ENCODE data around the gene EGFL7.
A peak's percentile ranks its signal among the peaks of the same experiment; 100 is the strongest.

The EGFL7 gene

DNA sequence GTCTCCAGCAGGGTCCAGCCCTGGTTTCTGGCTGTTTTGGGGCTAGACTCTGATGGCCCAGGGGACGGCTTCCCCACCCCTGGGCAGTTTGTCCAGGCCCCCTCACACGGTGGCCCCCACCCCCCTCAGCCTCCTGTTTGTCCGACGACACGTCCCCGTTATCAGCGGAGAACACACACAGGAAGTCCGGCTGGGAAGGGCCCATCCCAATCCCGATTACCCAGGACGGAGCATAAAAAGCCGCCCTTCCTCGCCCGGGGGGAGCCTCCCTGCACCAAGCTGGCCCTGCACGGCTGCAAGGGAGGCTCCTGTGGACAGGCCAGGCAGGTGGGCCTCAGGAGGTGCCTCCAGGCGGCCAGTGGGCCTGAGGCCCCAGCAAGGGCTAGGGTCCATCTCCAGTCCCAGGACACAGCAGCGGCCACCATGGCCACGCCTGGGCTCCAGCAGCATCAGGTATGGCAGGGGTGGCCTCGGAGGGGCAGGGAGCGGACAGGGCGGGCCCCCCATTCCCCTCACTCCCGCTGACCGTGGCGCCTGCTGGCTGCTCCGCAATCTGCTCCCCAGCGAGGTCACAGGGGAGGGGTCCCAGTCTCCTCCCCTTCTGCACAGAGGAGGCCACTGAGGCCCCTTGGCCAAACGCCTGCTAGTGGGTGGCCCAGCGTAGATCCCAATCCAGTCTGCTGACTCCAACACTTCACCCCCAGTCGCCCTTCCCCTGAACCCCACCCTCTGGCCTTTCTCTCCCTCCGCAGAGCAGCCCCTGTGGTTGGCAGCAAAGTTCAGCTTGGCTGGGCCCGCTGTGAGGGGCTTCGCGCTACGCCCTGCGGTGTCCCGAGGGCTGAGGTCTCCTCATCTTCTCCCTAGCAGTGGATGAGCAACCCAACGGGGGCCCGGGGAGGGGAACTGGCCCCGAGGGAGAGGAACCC lies at the start of gene EGFL7:
EGFL7 (plus strand) TSS at position 261 of the 926 bp plus-strand sequence. CDS start 5,367 bp downstream, outside the sequence.
- Mint-ChIP-seq H3K36me3 (ENCODE audit: low read depth) (no peaks in the 10 kb centered on the region), H3K4me1 (no peaks in the 10 kb centered on the region), H3K9me3 (no peaks in the 10 kb centered on the region), H3K4me3 (peak within 1 kb of the TSS in 2 of 3 experiments; percentile 25 to 34), H3K27me3 (ENCODE audit: low read depth) (peaks cover 5% of the 10 kb centered on the region), H3K27ac (no peak within 1 kb of the TSS)
- TF ChIP-seq, protein P1, sequence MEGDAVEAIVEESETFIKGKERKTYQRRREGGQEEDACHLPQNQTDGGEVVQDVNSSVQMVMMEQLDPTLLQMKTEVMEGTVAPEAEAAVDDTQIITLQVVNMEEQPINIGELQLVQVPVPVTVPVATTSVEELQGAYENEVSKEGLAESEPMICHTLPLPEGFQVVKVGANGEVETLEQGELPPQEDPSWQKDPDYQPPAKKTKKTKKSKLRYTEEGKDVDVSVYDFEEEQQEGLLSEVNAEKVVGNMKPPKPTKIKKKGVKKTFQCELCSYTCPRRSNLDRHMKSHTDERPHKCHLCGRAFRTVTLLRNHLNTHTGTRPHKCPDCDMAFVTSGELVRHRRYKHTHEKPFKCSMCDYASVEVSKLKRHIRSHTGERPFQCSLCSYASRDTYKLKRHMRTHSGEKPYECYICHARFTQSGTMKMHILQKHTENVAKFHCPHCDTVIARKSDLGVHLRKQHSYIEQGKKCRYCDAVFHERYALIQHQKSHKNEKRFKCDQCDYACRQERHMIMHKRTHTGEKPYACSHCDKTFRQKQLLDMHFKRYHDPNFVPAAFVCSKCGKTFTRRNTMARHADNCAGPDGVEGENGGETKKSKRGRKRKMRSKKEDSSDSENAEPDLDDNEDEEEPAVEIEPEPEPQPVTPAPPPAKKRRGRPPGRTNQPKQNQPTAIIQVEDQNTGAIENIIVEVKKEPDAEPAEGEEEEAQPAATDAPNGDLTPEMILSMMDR (IDR thresholded peaks at IDR 0.05; ENCODE audit: unreplicated experiment in 3 of 3) = no peak

DNA sequence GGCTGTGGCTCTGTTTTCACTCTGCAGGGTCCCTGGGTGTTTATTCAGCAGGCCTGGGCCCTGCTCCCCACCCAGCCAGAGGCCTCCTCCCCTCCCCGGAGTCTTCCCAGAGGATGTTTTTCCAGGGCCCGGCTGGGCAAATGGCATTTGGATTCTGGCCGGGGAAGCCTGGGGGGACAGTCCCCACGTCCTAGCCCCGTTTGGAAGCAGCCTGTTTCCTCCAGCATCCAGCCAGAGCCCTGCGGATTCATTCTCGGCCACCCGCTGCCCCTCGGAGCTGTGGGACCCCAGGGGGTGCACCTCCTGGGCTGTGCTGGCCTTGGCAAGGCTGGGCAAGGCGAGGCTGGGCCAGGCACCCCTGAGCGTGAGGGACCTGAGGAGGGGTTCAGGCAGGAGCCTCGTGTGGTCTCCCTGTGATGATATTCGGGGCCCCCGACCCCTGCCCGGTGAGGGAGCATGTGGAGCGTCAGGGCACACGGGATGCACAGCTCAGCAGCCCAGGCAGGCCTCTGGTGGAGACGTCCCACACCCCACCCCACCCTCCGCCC lies 48.8 kb upstream of the EGFL7 start:
- H3K27me3 Mint-ChIP-seq (ENCODE audit: low read depth) = peaks cover 6% of the 10 kb centered on the region
- no peaks in the 10 kb centered on the region for H3K36me3 Mint-ChIP-seq (ENCODE audit: low read depth)
- H3K4me1 Mint-ChIP-seq = peaks cover 22% of the 10 kb centered on the region
- no peak overlapping the region for H3K27ac Mint-ChIP-seq
- no peak overlapping the region for H3K4me3 Mint-ChIP-seq
- no peaks in the 10 kb centered on the region for H3K9me3 Mint-ChIP-seq
- TF ChIP-seq, protein P1 (IDR thresholded peaks at IDR 0.05; ENCODE audit: unreplicated experiment in 3 of 3) = no peak

- Mint-ChIP-seq H3K4me3 (no peak overlapping the region), H3K27me3 (ENCODE audit: low read depth) (peaks cover 6% of the 10 kb centered on the region)
Measured at GRCh38 chr9:136614372-136614922, 48.3 kb upstream of the EGFL7 start.

GRCh38 chr9:136614967-136615623 lies 47.6 kb upstream of the EGFL7 start:
- no peaks in the 10 kb centered on the region for H3K9me3 Mint-ChIP-seq
- H3K27ac Mint-ChIP-seq = peak overlapping the region; percentile 46 to 76 (median 59)
- H3K36me3 Mint-ChIP-seq (ENCODE audit: low read depth) = no peaks in the 10 kb centered on the region
- TF ChIP-seq, protein P1 (IDR thresholded peaks at IDR 0.05; ENCODE audit: unreplicated experiment in 3 of 3) = no peak
- H3K4me1 Mint-ChIP-seq = peaks cover 26% of the 10 kb centered on the region
- peaks cover 6% of the 10 kb centered on the region for H3K27me3 Mint-ChIP-seq (ENCODE audit: low read depth)
- peak overlapping the region in 1 of 3 experiments; percentile 23 for H3K4me3 Mint-ChIP-seq

More at GRCh38 chr9:136614372-136614922, 48.3 kb upstream of the EGFL7 start:
- TF ChIP-seq, protein P1 (IDR thresholded peaks at IDR 0.05; ENCODE audit: unreplicated experiment in 3 of 3) = no peak
- H3K9me3 Mint-ChIP-seq = no peaks in the 10 kb centered on the region
- no peak overlapping the region for H3K27ac Mint-ChIP-seq
- H3K36me3 Mint-ChIP-seq (ENCODE audit: low read depth) = no peaks in the 10 kb centered on the region
- peaks cover 26% of the 10 kb centered on the region for H3K4me1 Mint-ChIP-seq

GRCh38 chr9:136615631-136616306 lies 46.9 kb upstream of the EGFL7 start:
- H3K9me3 Mint-ChIP-seq = no peaks in the 10 kb centered on the region
- peak overlapping the region; percentile 46 to 76 (median 59) for H3K27ac Mint-ChIP-seq
- peaks cover 6% of the 10 kb centered on the region for H3K27me3 Mint-ChIP-seq (ENCODE audit: low read depth)
- peaks cover 26% of the 10 kb centered on the region for H3K4me1 Mint-ChIP-seq
- no peak overlapping the region for H3K4me3 Mint-ChIP-seq
- no peaks in the 10 kb centered on the region for H3K36me3 Mint-ChIP-seq (ENCODE audit: low read depth)
- TF ChIP-seq, protein P1 (IDR thresholded peaks at IDR 0.05; ENCODE audit: unreplicated experiment in 3 of 3) = no peak

Data from nephron (organoid).